Osteocyte (in vitro differentiated cells): ENCODE results near the gene TUBA3E. TPM values are rescaled to one million over a fixed set of nuclear protein-coding genes. Genes with fewer than 3 reads are reported as not detected.
"Not testable (repeated sequence)": the region's sequence is repeated elsewhere in the genome, so short reads cannot be mapped to it uniquely, and the experiment has no call there.

ENCODE experiments used
- DNase-seq: peaks from one replicate; pipeline ENCODE4 v3.0.0; 2021; ENCODE audit warnings: mixed read lengths; ENCODE audit not compliant: unreplicated experiment; ENCODE audit errors: extremely low spot score
- H3K27ac Mint-ChIP-seq: one replicate; pipeline ENCODE4 v1.8.0; 2021; ENCODE audit warnings: mild to moderate bottlenecking, mixed read lengths; ENCODE audit not compliant: unreplicated experiment
- H3K27me3 Mint-ChIP-seq: one replicate; pipeline ENCODE4 v1.8.0; 2021; ENCODE audit warnings: mixed read lengths; ENCODE audit not compliant: unreplicated experiment
- H3K36me3 Mint-ChIP-seq: one replicate; pipeline ENCODE4 v1.8.0; 2021; ENCODE audit warnings: mixed read lengths; ENCODE audit not compliant: unreplicated experiment
- H3K4me1 Mint-ChIP-seq: one replicate; pipeline ENCODE4 v1.8.0; 2021; ENCODE audit warnings: mixed read lengths; ENCODE audit not compliant: unreplicated experiment
- H3K4me3 Mint-ChIP-seq: one replicate; pipeline ENCODE4 v1.8.0; 2021; ENCODE audit warnings: mild to moderate bottlenecking, moderate library complexity, mixed read lengths; ENCODE audit not compliant: unreplicated experiment
- H3K9me3 Mint-ChIP-seq: one replicate; pipeline ENCODE4 v1.8.0; 2021; ENCODE audit warnings: mixed read lengths; ENCODE audit not compliant: unreplicated experiment
- CTCF ChIP-seq: fragments of 200-600 bp; sonication (generic); IDR thresholded peaks from 2 replicates; pipeline ENCODE4 v1.5.0; 2021; ENCODE audit warnings: antibody characterized with exemption, mild to moderate bottlenecking, moderate library complexity
- total RNA-seq: library from RNA; stranded (reverse); gene quantifications from 2 replicates; pipeline ENCODE4 v1.2.1, GENCODE V29; 2021

TUBA3E gene
- total RNA-seq, 1 donor from 2014 or later = not detected

GRCh38 chr2:130187268-130187667 lies 11.0 kb downstream of the TUBA3E start:
- no peak for TF ChIP-seq CTCF
- Mint-ChIP-seq H3K27ac (no peak overlapping the region), H3K4me1 (peaks cover 14% of the 10 kb centered on the region), H3K36me3 (peaks cover 10% of the 10 kb centered on the region), H3K27me3 (no peaks in the 10 kb centered on the region), H3K4me3 (no peak overlapping the region), H3K9me3 (no peaks in the 10 kb centered on the region)
- DNase-seq = no peak

GRCh38 chr2:130186391-130186790 lies 11.8 kb downstream of the TUBA3E start:
- no peak overlapping the region for H3K4me3 Mint-ChIP-seq

GRCh38 chr2:130185896-130186295 lies 12.3 kb downstream of the TUBA3E start:
- no peaks in the 10 kb centered on the region for H3K9me3 Mint-ChIP-seq
- no peak overlapping the region for H3K4me3 Mint-ChIP-seq
- H3K4me1 Mint-ChIP-seq = peaks cover 17% of the 10 kb centered on the region
- peaks cover 4% of the 10 kb centered on the region for H3K36me3 Mint-ChIP-seq
- no peak for TF ChIP-seq CTCF
- no peaks in the 10 kb centered on the region for H3K27me3 Mint-ChIP-seq
- peak overlapping the region; percentile 24 for H3K27ac Mint-ChIP-seq
- DNase-seq = no peak

More at GRCh38 chr2:130186391-130186790, 11.8 kb downstream of the TUBA3E start:
- H3K9me3 Mint-ChIP-seq = no peaks in the 10 kb centered on the region
- no peak overlapping the region for H3K27ac Mint-ChIP-seq
- peaks cover 14% of the 10 kb centered on the region for H3K4me1 Mint-ChIP-seq
- peaks cover 6% of the 10 kb centered on the region for H3K36me3 Mint-ChIP-seq
- no peaks in the 10 kb centered on the region for H3K27me3 Mint-ChIP-seq
- TF ChIP-seq CTCF = no peak
- no peak for DNase-seq

GRCh38 chr2:130185436-130185835 lies 12.8 kb downstream of the TUBA3E start:
- Mint-ChIP-seq H3K9me3 (no peaks in the 10 kb centered on the region), H3K4me3 (peak overlapping the region; percentile 10), H3K27me3 (no peaks in the 10 kb centered on the region), H3K4me1 (peaks cover 22% of the 10 kb centered on the region), H3K27ac (peak overlapping the region; percentile 24), H3K36me3 (peaks cover 2% of the 10 kb centered on the region)
- no peak for TF ChIP-seq CTCF
- DNase-seq = no peak

GRCh38 chr2:130183512-130184373 lies 14.5 kb downstream of the TUBA3E start:
- peaks cover 2% of the 10 kb centered on the region for H3K36me3 Mint-ChIP-seq
- H3K27me3 Mint-ChIP-seq = no peaks in the 10 kb centered on the region
- no peak for DNase-seq
- H3K9me3 Mint-ChIP-seq = no peaks in the 10 kb centered on the region
- peak overlapping the region; percentile 82 for H3K27ac Mint-ChIP-seq
- TF ChIP-seq CTCF = no peak
- peak overlapping the region; percentile 79 for H3K4me3 Mint-ChIP-seq
- H3K4me1 Mint-ChIP-seq = peaks cover 26% of the 10 kb centered on the region

- Mint-ChIP-seq H3K27ac (peak overlapping the region; percentile 82), H3K4me1 (peaks cover 26% of the 10 kb centered on the region), H3K4me3 (peak overlapping the region; percentile 79)
- H3K27me3 Mint-ChIP-seq, H3K36me3 Mint-ChIP-seq, H3K9me3 Mint-ChIP-seq, DNase-seq: not testable (repeated sequence)
Observed at GRCh38 chr2:130182826-130183511, 15.3 kb downstream of the TUBA3E start.
